Neural cell (in vitro differentiated cells): ENCODE data around the gene KLK10.

Experiments used
- CTCF ChIP-seq: fragments of 450-650 bp; IDR thresholded peaks from 2 replicates; pipeline ENCODE4 v1.5.1; 2014; ENCODE audit warnings: antibody characterized with exemption, mild to moderate bottlenecking, moderate library complexity; ENCODE audit not compliant: poor library complexity, severe bottlenecking
- EP300 ChIP-seq: fragments of 450-650 bp; conservative IDR thresholded peaks from 2 replicates; pipeline ENCODE4 v1.6.1; 2014; ENCODE audit warnings: antibody characterized with exemption, mild to moderate bottlenecking, moderate library complexity; ENCODE audit not compliant: poor library complexity, severe bottlenecking

- TF ChIP-seq CTCF (no peak), EP300 (no peak)
Observed at GRCh38 chr19:50963381-50963780, 56.1 kb downstream of the KLK10 start.
